Naive thymus-derived CD4-positive, alpha-beta T cell (primary cell): ENCODE measurements around the gene MORN5. TPM values are rescaled to one million over a fixed set of nuclear protein-coding genes. Genes with fewer than 3 reads are reported as not detected.

Experiments
- ATAC-seq: fragments of 150-1000 bp; cut with Tn5 transposase; 2 replicates; pipeline ENCODE4 v1.10.0; 2021; ENCODE audit warnings: mild to moderate bottlenecking, moderate library complexity
- CTCF ChIA-PET: fragments of 350-600 bp; sonication (Branson Sonifier 250); formaldehyde crosslinking; loops from one replicate; lab custom pipeline; 2021; ENCODE audit warnings: antibody characterized with exemption; lab: Charles Lee
- POLR2A ChIA-PET: fragments of 350-600 bp; sonication (Branson Sonifier 250); formaldehyde crosslinking; loops from one replicate; lab custom pipeline; 2021; ENCODE audit warnings: antibody characterized with exemption, inconsistent platforms; lab: Charles Lee
- DNase-seq, 9 donors: peaks; one replicate each; pipeline versions ENCODE4 v3.0.0 to v3.0.0-alpha.2; 2020 to 2022; ENCODE audit warnings: mixed read lengths in 1 of 9
- H3K27ac ChIP-seq: one replicate; pipeline ENCODE4 v1.7.0; 2013; ENCODE audit warnings: mild to moderate bottlenecking, low read depth, low read length, moderate library complexity
- H3K27me3 ChIP-seq, 2 donors: one replicate each; pipeline ENCODE4 v1.7.0; 2013; ENCODE audit warnings: low read length in 2 of 2, mild to moderate bottlenecking in 2 of 2, moderate library complexity in 2 of 2; ENCODE audit not compliant: control insufficient read depth in 2 of 2, insufficient read depth in 2 of 2
- H3K36me3 ChIP-seq, 3 experiments: 1 replicate in 2 of 3; 2 replicates in 1 of 3; pipeline ENCODE4 v1.7.0; 2013; ENCODE audit warnings: low read length in 3 of 3, mild to moderate bottlenecking in 3 of 3, moderate library complexity in 1 of 3; ENCODE audit not compliant: insufficient read depth in 3 of 3, control insufficient read depth in 2 of 3
- H3K4me1 ChIP-seq, 2 donors: one replicate each; pipeline ENCODE4 v1.7.0; 2013; ENCODE audit warnings: low read length in 2 of 2, mild to moderate bottlenecking in 2 of 2, moderate library complexity in 1 of 2; ENCODE audit not compliant: control insufficient read depth in 2 of 2, insufficient read depth in 2 of 2
- H3K4me3 ChIP-seq: 2 replicates; pipeline ENCODE4 v1.7.0; 2013; ENCODE audit warnings: mild to moderate bottlenecking, low read length
- H3K9me3 ChIP-seq, 3 experiments: 1 replicate in 2 of 3; 2 replicates in 1 of 3; pipeline ENCODE4 v1.7.0; 2013; ENCODE audit warnings: low read length in 3 of 3; ENCODE audit not compliant: control insufficient read depth in 2 of 3
- H3K27ac Mint-ChIP-seq, 9 donors: one replicate each; pipeline ENCODE4 v1.8.0; 2020 to 2022; ENCODE audit warnings: mixed read lengths in 9 of 9, mild to moderate bottlenecking in 8 of 9, moderate library complexity in 5 of 9, inconsistent platforms in 2 of 9
- H3K27me3 Mint-ChIP-seq, 5 donors: one replicate each; pipeline ENCODE4 v1.8.0; 2021 to 2022; ENCODE audit warnings: mixed read lengths in 5 of 5, mild to moderate bottlenecking in 1 of 5
- H3K36me3 Mint-ChIP-seq, 5 donors: one replicate each; pipeline ENCODE4 v1.8.0; 2020 to 2022; ENCODE audit warnings: mixed read lengths in 5 of 5, mild to moderate bottlenecking in 3 of 5, inconsistent platforms in 1 of 5
- H3K4me1 Mint-ChIP-seq, 7 donors: one replicate each; pipeline ENCODE4 v1.8.0; 2020 to 2022; ENCODE audit warnings: mixed read lengths in 7 of 7, mild to moderate bottlenecking in 3 of 7, inconsistent platforms in 1 of 7
- H3K4me3 Mint-ChIP-seq, 10 donors: one replicate each; pipeline ENCODE4 v1.8.0; 2020 to 2022; ENCODE audit warnings: mild to moderate bottlenecking in 10 of 10, mixed read lengths in 10 of 10, moderate library complexity in 6 of 10, inconsistent platforms in 2 of 10
- H3K9me3 Mint-ChIP-seq, 11 donors: one replicate each; pipeline ENCODE4 v1.8.0; 2020 to 2022; ENCODE audit warnings: mixed read lengths in 11 of 11, mild to moderate bottlenecking in 4 of 11, inconsistent platforms in 1 of 11, moderate library complexity in 1 of 11
- intact Hi-C, 2 donors: fragments of 100-400 bp; cut with micrococcal nuclease; formaldehyde crosslinking; loops; one replicate each; pipeline ENCODE4 v1.15.1; 2023
- polyA plus RNA-seq, 2 donors: library from polyadenylated mRNA; unstranded; fragments of 300-500 nt; fragmentation: Illumina TruSeq; gene quantifications; one replicate each; pipeline ENCODE4 v1.2.3, GENCODE V29; 2021
- total RNA-seq, 6 experiments: library from RNA in 5 of 6; stranded (reverse) in 5 of 6; gene quantifications; 1 replicate in 5 of 6; 2 replicates in 1 of 6; pipeline ENCODE4 v1.2.3 and lab custom pipeline; 2021 to 2026

The MORN5 gene
- total and polyA plus RNA-seq, 7 experiments from 2014 or later, result not detected

DNA sequence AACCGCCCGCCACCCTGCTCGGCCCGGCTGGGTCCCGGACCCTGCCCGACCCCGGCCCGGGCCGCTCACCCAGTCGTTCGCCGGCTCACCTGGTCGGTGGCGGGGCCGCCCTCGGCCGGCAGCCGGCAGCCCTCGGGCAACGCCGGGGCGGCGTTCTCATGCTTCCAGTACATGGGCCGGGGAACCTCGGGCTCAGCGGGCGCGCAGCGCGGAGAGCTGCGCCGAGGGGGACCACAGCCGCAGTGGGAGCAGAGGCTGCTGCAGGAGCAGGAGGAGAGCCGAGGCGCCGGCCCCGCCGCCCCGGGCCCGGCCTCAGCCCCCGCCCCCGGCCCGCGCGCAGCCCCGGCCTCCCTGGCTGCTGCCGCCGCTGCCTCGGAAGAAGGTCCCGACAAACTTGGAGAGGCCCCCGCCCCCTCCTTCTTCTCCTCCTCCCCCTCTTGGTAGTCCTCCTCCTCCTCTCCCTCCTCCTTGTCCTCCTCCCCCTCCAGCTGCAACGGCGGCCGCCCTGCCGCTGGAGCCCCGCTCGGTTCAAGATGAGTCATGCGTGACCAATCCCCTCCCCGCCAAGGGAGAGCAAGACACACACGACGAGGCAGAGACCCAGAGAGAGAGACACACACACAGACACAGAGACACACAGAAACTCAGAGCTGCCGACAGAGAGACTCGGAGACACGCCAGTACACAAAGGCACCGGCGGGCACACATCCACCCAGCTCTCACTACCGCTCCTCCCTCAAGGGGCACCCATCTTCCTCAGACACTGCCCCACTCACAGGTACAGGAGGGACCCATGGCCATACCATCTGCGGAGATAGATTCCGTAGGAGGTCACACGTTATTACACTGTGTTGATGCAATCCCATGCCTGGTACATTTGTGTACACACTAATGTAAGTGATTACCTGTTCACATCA lies 69.1 kb downstream of the MORN5 start, which contains the start of gene LHX6:
TSS of gene LHX6 (minus strand) at position 390 of the 917 bp plus-strand sequence. CDS start at position 173, 217 bp downstream.
- ATAC-seq, result no peak
- no peaks in the 10 kb centered on the region for H3K27me3 ChIP-seq
- no peak within 1 kb of the TSS for H3K27ac ChIP-seq
- Mint-ChIP-seq H3K27me3 (peaks cover 25 to 42% (median 32%) of the 10 kb centered on the region in 5 donors), H3K36me3 (peaks cover 0 to 5% (median 0%) of the 10 kb centered on the region in 5 donors), H3K27ac (no peak within 1 kb of the TSS), H3K4me3 (peak within 1 kb of the TSS; percentile 29 to 72 (median 48)), H3K4me1 (peaks cover 0 to 15% (median 4%) of the 10 kb centered on the region in 7 donors), H3K9me3 (peaks cover 0 to 3% (median 0%) of the 10 kb centered on the region in 11 donors)
- DNase-seq, result no peak
- CTCF ChIA-PET, result no interaction called here
- POLR2A ChIA-PET, result no interaction called here
- H3K9me3 ChIP-seq, result no peaks in the 10 kb centered on the region
- no peak within 1 kb of the TSS for H3K4me3 ChIP-seq
- H3K36me3 ChIP-seq, result no peaks in the 10 kb centered on the region
- intact Hi-C loops, result no loop called here
- H3K4me1 ChIP-seq, result no peaks in the 10 kb centered on the region

DNA sequence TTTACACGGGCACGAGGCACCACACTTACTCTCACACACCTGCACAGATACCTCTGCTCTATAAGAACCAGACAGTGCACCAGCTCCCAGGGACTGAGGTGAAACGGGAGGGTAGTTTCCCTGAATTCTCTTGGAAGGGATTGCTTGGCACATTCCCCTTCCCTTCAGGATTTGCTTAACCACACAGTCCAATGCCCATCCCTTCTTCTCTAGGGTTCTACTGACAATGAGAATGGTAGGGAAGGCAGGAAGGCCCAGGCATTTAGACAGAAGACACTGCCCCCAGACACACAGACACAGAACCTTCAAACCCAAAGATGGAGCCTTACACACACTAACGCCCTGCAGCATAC lies 69.8 kb downstream of the MORN5 start:
- no peak for ATAC-seq
- H3K27me3 Mint-ChIP-seq, result peaks cover 20 to 40% (median 26%) of the 10 kb centered on the region in 5 donors
- H3K27me3 ChIP-seq, result no peaks in the 10 kb centered on the region
- H3K4me3 ChIP-seq, result no peak overlapping the region
- H3K9me3 ChIP-seq, result no peaks in the 10 kb centered on the region
- no peak overlapping the region for H3K27ac Mint-ChIP-seq
- intact Hi-C loops, result no loop called here
- peaks cover 0 to 3% (median 0%) of the 10 kb centered on the region in 11 donors for H3K9me3 Mint-ChIP-seq
- peaks cover 0 to 15% (median 4%) of the 10 kb centered on the region in 7 donors for H3K4me1 Mint-ChIP-seq
- no peak for DNase-seq
- CTCF ChIA-PET, result no interaction called here
- no peaks in the 10 kb centered on the region for H3K36me3 ChIP-seq
- POLR2A ChIA-PET, result no interaction called here
- no peaks in the 10 kb centered on the region for H3K4me1 ChIP-seq
- H3K36me3 Mint-ChIP-seq, result peaks cover 0 to 3% (median 0%) of the 10 kb centered on the region in 5 donors
- no peak overlapping the region for H3K27ac ChIP-seq
- no peak overlapping the region for H3K4me3 Mint-ChIP-seq

DNA sequence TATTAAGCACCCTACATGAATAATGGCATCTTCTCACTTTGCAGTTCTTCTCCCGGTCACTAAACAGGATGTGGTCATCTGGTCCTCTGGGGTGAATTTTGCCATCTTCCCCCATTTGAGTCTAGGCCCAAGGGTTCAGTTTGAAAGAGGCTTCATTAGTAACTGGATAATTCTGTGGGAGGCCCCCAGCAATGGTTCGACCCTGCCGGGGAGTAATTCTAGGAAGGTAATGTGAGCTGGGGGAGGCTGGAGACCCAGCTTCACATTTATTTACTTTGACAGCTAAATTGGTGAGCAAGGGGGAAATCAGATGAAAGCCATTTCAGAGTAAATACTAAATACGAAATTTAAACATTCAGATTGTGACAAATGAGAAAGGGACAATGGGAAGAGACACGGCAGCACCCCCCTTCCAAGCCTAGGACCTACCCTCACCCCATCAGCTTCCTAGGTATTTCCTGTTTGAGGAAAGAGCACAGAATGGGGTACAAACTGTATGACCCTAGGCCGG lies 73.1 kb downstream of the MORN5 start:
- POLR2A ChIA-PET, result no interaction called here
- intact Hi-C loops, result no loop called here

DNA sequence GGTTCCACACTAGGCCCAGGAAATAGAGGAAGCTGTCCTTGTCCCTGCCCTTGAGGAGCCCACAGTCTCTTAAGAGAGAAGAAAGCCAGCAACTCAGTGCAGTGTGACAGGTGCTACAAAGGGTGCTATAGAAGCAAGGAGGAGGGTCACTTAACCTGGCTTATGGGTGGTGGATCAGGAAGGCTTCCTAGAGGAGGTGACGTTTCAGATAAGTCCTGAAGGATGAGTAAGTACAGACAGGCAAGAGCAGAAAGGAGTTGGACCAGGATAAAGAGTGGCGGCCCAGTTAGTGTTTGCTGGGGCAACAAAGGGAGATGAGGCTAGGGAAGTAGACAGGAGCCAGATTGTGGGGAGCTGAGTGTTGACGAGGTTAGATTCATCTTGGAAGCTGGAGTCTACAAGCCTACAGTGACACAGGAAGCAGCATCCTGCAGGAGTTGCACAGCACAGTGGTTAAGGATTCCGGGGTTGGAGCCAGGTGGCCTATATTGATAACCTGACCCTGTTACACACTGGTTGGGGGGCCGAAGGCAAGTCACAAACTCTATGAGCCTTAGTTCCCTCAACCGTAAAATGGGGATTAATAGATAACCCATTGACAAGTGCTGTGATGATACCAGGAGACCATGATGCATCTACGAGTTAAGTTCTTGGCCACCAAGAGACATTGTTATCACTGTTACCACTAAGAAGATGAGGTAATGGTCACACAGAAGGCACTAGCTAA lies 74.5 kb downstream of the MORN5 start:
- ChIA-PET POLR2A (no interaction called here), CTCF (no interaction called here)
- Mint-ChIP-seq H3K27ac (peak overlapping the region in 1 of 9 donors; percentile 8), H3K9me3 (no peaks in the 10 kb centered on the region), H3K4me1 (no peaks in the 10 kb centered on the region), H3K27me3 (peaks cover 0 to 13% (median 0%) of the 10 kb centered on the region in 5 donors), H3K36me3 (peaks cover 0 to 10% (median 2%) of the 10 kb centered on the region in 5 donors), H3K4me3 (no peak overlapping the region)
- DNase-seq (no peak), ATAC-seq (no peak)
- Histone ChIP-seq H3K4me1 (no peaks in the 10 kb centered on the region), H3K27ac (no peak overlapping the region), H3K36me3 (no peaks in the 10 kb centered on the region), H3K9me3 (no peaks in the 10 kb centered on the region), H3K4me3 (no peak overlapping the region), H3K27me3 (no peaks in the 10 kb centered on the region)
- intact Hi-C loops, result no loop called here

More for the DNA sequence above, 73.1 kb downstream of the MORN5 start:
- no peak for ATAC-seq
- Mint-ChIP-seq H3K9me3 (no peaks in the 10 kb centered on the region), H3K27me3 (peaks cover 0 to 14% (median 0%) of the 10 kb centered on the region in 5 donors), H3K4me3 (no peak overlapping the region), H3K27ac (no peak overlapping the region), H3K36me3 (no peaks in the 10 kb centered on the region), H3K4me1 (peaks cover 0 to 1% (median 0%) of the 10 kb centered on the region in 7 donors)
- Histone ChIP-seq H3K9me3 (no peaks in the 10 kb centered on the region), H3K4me3 (no peak overlapping the region), H3K36me3 (no peaks in the 10 kb centered on the region), H3K27me3 (no peaks in the 10 kb centered on the region), H3K4me1 (no peaks in the 10 kb centered on the region), H3K27ac (no peak overlapping the region)
- CTCF ChIA-PET, result no interaction called here
- DNase-seq, result no peak

DNA sequence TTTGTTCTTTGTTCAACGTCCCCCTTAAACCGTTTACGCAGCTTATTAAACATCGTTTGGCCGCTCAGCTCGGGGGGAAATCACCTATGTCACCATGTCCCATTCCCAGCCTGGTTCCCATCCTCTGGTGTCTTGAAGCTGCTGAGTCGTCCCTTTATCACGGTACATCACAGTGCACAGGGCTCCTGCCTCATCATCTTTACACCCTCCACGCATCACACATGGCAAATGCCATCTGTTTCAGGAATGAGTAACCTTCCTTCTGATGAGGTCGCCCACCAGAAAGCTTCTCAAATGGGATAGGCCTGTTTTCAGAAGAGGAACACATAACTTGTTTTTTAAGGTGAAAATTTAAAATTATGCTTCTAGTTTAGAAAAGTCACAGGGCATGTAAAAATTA lies 77.0 kb downstream of the MORN5 start:
- H3K27ac ChIP-seq, result no peak overlapping the region
- DNase-seq (no peak), ATAC-seq (no peak)
- H3K4me1 ChIP-seq, result no peaks in the 10 kb centered on the region
- Mint-ChIP-seq H3K4me1 (no peaks in the 10 kb centered on the region), H3K4me3 (no peak overlapping the region), H3K27me3 (peaks cover 0 to 9% (median 0%) of the 10 kb centered on the region in 5 donors), H3K27ac (no peak overlapping the region), H3K36me3 (peaks cover 3 to 28% (median 9%) of the 10 kb centered on the region in 5 donors), H3K9me3 (no peaks in the 10 kb centered on the region)
- no peaks in the 10 kb centered on the region for H3K9me3 ChIP-seq
- H3K36me3 ChIP-seq, result peaks cover 0 to 17% (median 8%) of the 10 kb centered on the region in 3 experiments
- no peak overlapping the region for H3K4me3 ChIP-seq
- POLR2A ChIA-PET, result no interaction called here
- intact Hi-C loops, result no loop called here
- no peaks in the 10 kb centered on the region for H3K27me3 ChIP-seq
- CTCF ChIA-PET, result no interaction called here

DNA sequence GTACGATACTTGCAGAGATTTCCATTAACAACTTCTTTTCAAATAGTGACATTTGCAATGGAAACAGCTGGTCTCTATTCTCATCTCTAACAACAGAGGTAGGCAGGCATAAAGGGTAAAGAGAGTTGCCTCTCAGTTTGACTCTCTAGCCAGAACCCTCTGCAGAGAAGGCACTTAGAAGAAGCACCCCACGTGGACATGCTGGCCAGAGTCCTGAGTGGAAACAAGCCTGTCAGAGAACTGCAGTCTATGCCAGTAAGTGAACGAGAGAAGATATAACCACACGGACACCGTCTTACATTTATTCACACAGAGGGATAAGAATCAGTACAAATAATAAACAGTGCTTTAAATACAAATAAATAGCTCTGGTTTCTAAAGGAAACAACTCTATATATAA lies 80.0 kb downstream of the MORN5 start:
- H3K4me3 ChIP-seq, result no peak overlapping the region
- ATAC-seq (no peak), DNase-seq (no peak)
- ChIA-PET CTCF (no interaction called here), POLR2A (no interaction called here)
- H3K27me3 ChIP-seq, result no peaks in the 10 kb centered on the region
- Mint-ChIP-seq H3K4me1 (no peaks in the 10 kb centered on the region), H3K36me3 (peaks cover 12 to 39% (median 24%) of the 10 kb centered on the region in 5 donors), H3K9me3 (no peaks in the 10 kb centered on the region), H3K27ac (no peak overlapping the region), H3K27me3 (no peaks in the 10 kb centered on the region), H3K4me3 (no peak overlapping the region)
- H3K4me1 ChIP-seq, result no peaks in the 10 kb centered on the region
- no peaks in the 10 kb centered on the region for H3K9me3 ChIP-seq
- no peak overlapping the region for H3K27ac ChIP-seq
- intact Hi-C loops, result no loop called here
- H3K36me3 ChIP-seq, result peaks cover 14 to 40% (median 21%) of the 10 kb centered on the region in 3 experiments
